GM21515 (cell line): Measurements from ENCODE around the gene TMEM178B.

Source experiments
- ATAC-seq: cut with Tn5 transposase; IDR thresholded peaks from one replicate; pipeline ENCODE4 v1.9.1; 2021; ENCODE audit not compliant: unreplicated experiment

TMEM178B gene

GRCh38 chr7:141511676-141512396, 438.0 kb downstream of the TMEM178B start:
- ATAC-seq = no peak

DNA sequence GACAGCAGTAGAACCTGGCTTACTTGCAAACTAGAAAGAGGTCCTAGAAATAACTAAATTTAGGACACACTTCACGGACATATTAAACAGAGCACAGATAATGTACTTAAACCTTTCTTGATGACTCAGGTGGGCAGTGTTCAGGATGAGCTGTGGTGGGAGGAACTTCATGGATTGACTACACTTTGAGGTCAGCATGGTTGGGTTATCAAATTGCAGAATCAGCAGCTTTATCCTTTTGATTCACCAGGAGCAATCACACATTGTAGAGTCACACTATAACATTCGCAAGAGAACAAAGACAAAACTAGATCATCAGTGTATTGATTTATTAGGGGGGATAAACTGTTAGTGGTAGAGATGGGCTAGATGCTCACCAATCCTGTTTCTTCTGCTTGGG, 438.7 kb downstream of the TMEM178B start:
- ATAC-seq = no peak

DNA sequence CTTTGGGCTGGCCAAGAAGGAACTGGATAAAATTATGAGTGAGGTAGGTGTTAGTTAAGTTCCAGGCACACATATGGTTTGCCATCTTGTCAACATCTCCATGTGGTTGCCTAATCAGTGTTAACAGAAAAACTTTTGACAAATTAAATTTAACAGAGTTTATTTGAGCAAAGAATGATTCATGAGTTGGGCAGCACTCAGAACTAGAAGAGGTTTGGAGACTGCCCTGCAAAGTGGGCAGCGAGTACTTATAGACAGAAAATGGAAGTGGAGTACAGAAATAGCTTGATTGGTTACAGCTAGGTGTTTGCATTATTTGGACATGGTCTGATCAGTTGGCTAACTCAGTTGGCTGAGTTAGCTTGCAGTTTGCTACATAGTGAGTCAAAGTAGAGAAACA, 439.9 kb downstream of the TMEM178B start:
- ATAC-seq = no peak

- no peak for ATAC-seq
Observed at GRCh38 chr7:141515941-141516340, 442.1 kb downstream of the TMEM178B start.

GRCh38 chr7:141519623-141520022, 445.8 kb downstream of the TMEM178B start:
- no peak for ATAC-seq

GRCh38 chr7:141522657-141523342, 448.9 kb downstream of the TMEM178B start:
- ATAC-seq = no peak

DNA sequence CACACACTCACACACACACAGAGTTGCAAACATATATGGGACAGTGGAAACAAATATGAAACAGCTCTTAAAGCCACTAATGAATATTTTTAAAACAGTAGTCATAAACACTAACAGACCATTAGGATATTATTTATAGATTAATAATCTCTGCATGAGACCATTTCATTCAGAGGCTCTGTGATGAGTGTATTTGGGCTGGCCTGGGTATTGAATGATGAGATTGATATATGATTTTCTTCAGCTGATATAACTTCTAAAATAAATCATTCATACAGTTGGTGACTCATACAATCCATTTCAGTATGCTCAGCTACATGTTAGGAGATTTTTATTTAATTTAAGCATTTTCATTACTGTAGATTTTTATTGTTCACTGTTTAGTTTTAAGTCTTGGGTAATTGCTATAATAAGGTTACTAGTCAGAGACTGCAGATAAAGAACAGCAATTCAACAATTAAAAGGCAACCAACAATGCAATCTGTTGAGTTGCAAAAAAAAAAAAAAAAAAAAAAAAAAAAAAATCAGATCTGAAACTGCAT, 452.2 kb downstream of the TMEM178B start:
- ATAC-seq = no peak

- no peak for ATAC-seq
Observed at GRCh38 chr7:141527076-141527475, 453.2 kb downstream of the TMEM178B start.

GRCh38 chr7:141528399-141528798, 454.5 kb downstream of the TMEM178B start:
- ATAC-seq = no peak
